OCI-LY7 (cell line): ENCODE data around the gene IKZF1.

Experiments
- CTCF ChIP-seq: fragments of 200-600 bp; sonication (generic); conservative IDR thresholded peaks from 2 replicates; pipeline ENCODE4 v1.5.1; 2014; ENCODE audit warnings: mild to moderate bottlenecking, antibody characterized with exemption, low read length, moderate library complexity, mixed read lengths
- EZH2phosphoT487 ChIP-seq: fragments of 200-600 bp; sonication (generic); IDR thresholded peaks from 2 replicates; pipeline ENCODE4 v1.6.1; 2018; ENCODE audit warnings: low read depth, borderline replicate concordance, mild to moderate bottlenecking, mixed run types, antibody characterized with exemption, low read length, moderate library complexity, mixed read lengths

DNA sequence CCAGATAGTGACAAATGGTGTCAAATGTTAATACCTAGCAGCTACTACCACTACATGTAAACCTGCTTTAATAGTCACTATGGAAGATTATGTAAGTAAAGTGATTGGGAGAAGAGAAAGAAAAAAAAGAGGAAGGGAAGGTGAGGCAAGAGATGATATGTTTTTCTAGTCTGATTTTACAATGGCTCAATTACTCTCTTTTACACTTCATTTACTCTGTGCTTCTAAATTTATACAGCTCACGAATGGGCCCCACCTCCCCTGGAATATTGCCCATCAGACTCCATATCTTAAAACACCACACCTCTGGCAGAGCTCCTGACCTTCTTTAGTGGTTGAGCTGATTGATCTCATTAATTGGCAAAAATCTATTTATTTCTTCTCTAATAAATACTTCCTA is 28.0 kb upstream of the IKZF1 start:
- TF ChIP-seq CTCF: no peak
- TF ChIP-seq EZH2phosphoT487: no peak
